Lower leg skin (tissue), 3 donors: ENCODE results near the gene TADA2A.
"Not testable (repeated sequence)": the region's sequence is repeated elsewhere in the genome, so short reads cannot be mapped to it uniquely, and the experiment has no call there.

ENCODE experiments used
- CTCF ChIP-seq, 3 donors: fragments of 450-650 bp; IDR thresholded peaks; one replicate each; pipeline ENCODE4 v1.5.1; 2016; ENCODE audit warnings: antibody characterized with exemption in 3 of 3, mild to moderate bottlenecking in 3 of 3, moderate library complexity in 2 of 3
- POLR2A ChIP-seq, 2 donors: fragments of 450-650 bp; IDR thresholded peaks; one replicate each; pipeline ENCODE4 v1.6.1; 2016 to 2017; ENCODE audit warnings: antibody characterized with exemption in 2 of 2, mild to moderate bottlenecking in 1 of 2, moderate library complexity in 1 of 2

GRCh38 chr17:37457801-37458200 is 51.1 kb downstream of the TADA2A start:
- not testable (repeated sequence) for TF ChIP-seq CTCF, POLR2A (IDR thresholded peaks at IDR 0.05)
